Neural cell (in vitro differentiated cells): Measurements from ENCODE around the gene ZNF497. TPM values are rescaled to one million over a fixed set of nuclear protein-coding genes. Genes with fewer than 3 reads are reported as not detected.

Experiments used
- H2AFZ ChIP-seq: fragments of 200-600, 300-800 bp; sonication (generic), shearing (Covaris generic); 2 replicates; pipeline ENCODE4 v1.6.0; 2014; ENCODE audit warnings: low read depth, mild to moderate bottlenecking, antibody characterized with exemption, low read length, moderate library complexity
- H3F3A ChIP-seq: fragments of 200-600 bp; shearing (Covaris generic); 2 replicates; pipeline ENCODE4 v1.6.1; 2016; ENCODE audit warnings: mild to moderate bottlenecking, moderate library complexity, mixed read lengths, antibody characterized with exemption, low read length; ENCODE audit not compliant: insufficient read depth, poor library complexity, severe bottlenecking
- H3K27ac ChIP-seq: fragments of 200-600, 300-800 bp; sonication (generic), shearing (Covaris generic); 2 replicates; pipeline ENCODE4 v1.5.1; 2014; ENCODE audit warnings: mild to moderate bottlenecking, low read length, moderate library complexity
- H3K27me3 ChIP-seq: fragments of 300-800, 200-600 bp; sonication (generic), shearing (Covaris generic); 2 replicates; pipeline ENCODE4 v1.6.0; 2014; ENCODE audit warnings: mild to moderate bottlenecking, low read depth, low read length, moderate library complexity; ENCODE audit not compliant: insufficient read depth
- H3K36me3 ChIP-seq: fragments of 300-800, 200-600 bp; sonication (generic), shearing (Covaris generic); 2 replicates; pipeline ENCODE4 v1.5.1; 2014; ENCODE audit warnings: mild to moderate bottlenecking, antibody characterized with exemption, low read length, moderate library complexity; ENCODE audit not compliant: insufficient read depth
- H3K4me2 ChIP-seq: fragments of 300-800, 200-600 bp; sonication (generic), shearing (Covaris generic); 2 replicates; pipeline ENCODE4 v1.6.0; 2014; ENCODE audit warnings: mild to moderate bottlenecking, low read length
- H3K4me3 ChIP-seq: fragments of 300-800, 200-600 bp; sonication (generic), shearing (Covaris generic); 2 replicates; pipeline ENCODE4 v1.5.1; 2014; ENCODE audit warnings: mild to moderate bottlenecking, low read length, moderate library complexity
- H3K79me2 ChIP-seq: fragments of 200-600 bp; shearing (Covaris generic); replicated peaks from 2 replicates; pipeline ENCODE4 v1.6.0; 2014; ENCODE audit warnings: mild to moderate bottlenecking, low read length, moderate library complexity; ENCODE audit not compliant: insufficient read depth
- H3K9ac ChIP-seq: fragments of 300-800, 200-600 bp; sonication (generic), shearing (Covaris generic); 2 replicates; pipeline ENCODE4 v1.6.1; 2016; ENCODE audit warnings: mild to moderate bottlenecking, low read length, mixed read lengths
- H3K9me2 ChIP-seq: fragments of 200-600 bp; shearing (Covaris generic); 2 replicates; pipeline ENCODE4 v1.6.1; 2016; ENCODE audit warnings: mild to moderate bottlenecking, low read length, mixed read lengths; ENCODE audit not compliant: insufficient read depth
- H3K9me3 ChIP-seq: fragments of 200-600, 300-800 bp; sonication (generic), shearing (Covaris generic); 2 replicates; pipeline ENCODE4 v1.6.1; 2016; ENCODE audit warnings: mild to moderate bottlenecking, mixed run types, low read length, moderate library complexity, mixed read lengths
- H4K20me1 ChIP-seq: fragments of 200-600 bp; shearing (Covaris generic); 2 replicates; pipeline ENCODE4 v1.6.1; 2016; ENCODE audit warnings: mild to moderate bottlenecking, mixed run types; ENCODE audit not compliant: insufficient read depth
- EP300 ChIP-seq: fragments of 450-650 bp; conservative IDR thresholded peaks from 2 replicates; pipeline ENCODE4 v1.6.1; 2014; ENCODE audit warnings: antibody characterized with exemption, mild to moderate bottlenecking, moderate library complexity; ENCODE audit not compliant: poor library complexity, severe bottlenecking
- EZH2 ChIP-seq: fragments of 200-600, 300-800 bp; shearing (Covaris generic), sonication (generic); IDR thresholded peaks from 2 replicates; pipeline ENCODE4 v1.6.1; 2014; ENCODE audit warnings: antibody characterized with exemption, low read length, borderline replicate concordance, mild to moderate bottlenecking; ENCODE audit not compliant: insufficient read depth, poor library complexity, severe bottlenecking
- MXI1 ChIP-seq: fragments of 450-650 bp; conservative IDR thresholded peaks from 2 replicates; pipeline ENCODE4 v1.6.1; 2014; ENCODE audit warnings: antibody characterized with exemption, mild to moderate bottlenecking; ENCODE audit not compliant: poor library complexity, severe bottlenecking
- POLR2AphosphoS5 ChIP-seq: IDR thresholded peaks from 2 replicates; pipeline ENCODE4 v1.6.1; 2012
- RAD21 ChIP-seq: fragments of 450-650 bp; conservative IDR thresholded peaks from 2 replicates; pipeline ENCODE4 v1.6.1; 2014; ENCODE audit warnings: antibody characterized with exemption, mild to moderate bottlenecking, moderate library complexity
- SMC3 ChIP-seq: fragments of 450-650 bp; conservative IDR thresholded peaks from 2 replicates; pipeline ENCODE4 v1.6.1; 2014; ENCODE audit warnings: antibody characterized with exemption, mild to moderate bottlenecking, moderate library complexity; ENCODE audit not compliant: poor library complexity
- TAF1 ChIP-seq: IDR thresholded peaks from 2 replicates; pipeline ENCODE4 v1.6.1; 2012; ENCODE audit warnings: low read depth
- polyA plus RNA-seq: library from polyadenylated mRNA; depleted of rRNA; stranded (reverse); fragments of >200 nt; gene quantifications from 2 replicates; pipeline ENCODE4 v1.2.3, GENCODE V29; 2014
- TF ChIP-seq, protein P1 (sequence below): IDR thresholded peaks from 2 replicates; pipeline ENCODE4 v1.6.1; 2012; ENCODE audit warnings: borderline replicate concordance
- TF ChIP-seq, protein P2 (sequence below): fragments of 450-650 bp; IDR thresholded peaks from 2 replicates; pipeline ENCODE4 v1.5.1; 2014; ENCODE audit warnings: antibody characterized with exemption, mild to moderate bottlenecking, moderate library complexity; ENCODE audit not compliant: poor library complexity, severe bottlenecking

The ZNF497 gene
- polyA plus RNA-seq, 1 donor from 2014 or later: 13.7 TPM

DNA sequence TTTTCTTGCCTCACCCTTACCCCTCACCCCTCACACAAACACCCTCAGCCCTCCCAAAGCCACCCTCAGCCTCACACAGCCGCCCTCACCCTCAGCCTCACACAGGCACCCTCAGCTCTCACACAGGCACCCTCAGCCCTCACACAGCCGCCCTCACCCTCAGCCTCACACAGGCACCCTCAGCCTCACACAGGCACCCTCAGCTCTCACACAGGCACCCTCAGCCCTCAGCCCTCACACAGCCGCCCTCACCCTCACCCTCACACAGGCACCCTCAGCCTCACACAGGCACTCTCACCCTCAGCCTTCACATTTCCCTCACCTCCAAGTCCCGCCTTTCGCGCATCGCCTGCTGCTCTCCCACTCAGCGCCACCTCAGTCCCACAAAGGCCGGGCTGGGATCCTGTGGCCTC lies 36.0 kb downstream of the ZNF497 start:
- H3K9ac ChIP-seq: peak overlapping the region; percentile 91
- H3F3A ChIP-seq: no peaks in the 10 kb centered on the region
- H3K27me3 ChIP-seq: no peaks in the 10 kb centered on the region
- peak overlapping the region; percentile 71 for H2AFZ ChIP-seq
- peak overlapping the region; percentile 95 for H3K4me2 ChIP-seq
- peaks cover 43% of the 10 kb centered on the region for H3K79me2 ChIP-seq
- H3K9me2 ChIP-seq: no peaks in the 10 kb centered on the region
- H3K4me3 ChIP-seq: peak overlapping the region; percentile 77
- no peaks in the 10 kb centered on the region for H4K20me1 ChIP-seq
- TF ChIP-seq POLR2AphosphoS5 (peak; percentile 89), EZH2 (no peak)
- H3K9me3 ChIP-seq: no peaks in the 10 kb centered on the region
- no peaks in the 10 kb centered on the region for H3K36me3 ChIP-seq
- peak overlapping the region; percentile 92 for H3K27ac ChIP-seq

DNA sequence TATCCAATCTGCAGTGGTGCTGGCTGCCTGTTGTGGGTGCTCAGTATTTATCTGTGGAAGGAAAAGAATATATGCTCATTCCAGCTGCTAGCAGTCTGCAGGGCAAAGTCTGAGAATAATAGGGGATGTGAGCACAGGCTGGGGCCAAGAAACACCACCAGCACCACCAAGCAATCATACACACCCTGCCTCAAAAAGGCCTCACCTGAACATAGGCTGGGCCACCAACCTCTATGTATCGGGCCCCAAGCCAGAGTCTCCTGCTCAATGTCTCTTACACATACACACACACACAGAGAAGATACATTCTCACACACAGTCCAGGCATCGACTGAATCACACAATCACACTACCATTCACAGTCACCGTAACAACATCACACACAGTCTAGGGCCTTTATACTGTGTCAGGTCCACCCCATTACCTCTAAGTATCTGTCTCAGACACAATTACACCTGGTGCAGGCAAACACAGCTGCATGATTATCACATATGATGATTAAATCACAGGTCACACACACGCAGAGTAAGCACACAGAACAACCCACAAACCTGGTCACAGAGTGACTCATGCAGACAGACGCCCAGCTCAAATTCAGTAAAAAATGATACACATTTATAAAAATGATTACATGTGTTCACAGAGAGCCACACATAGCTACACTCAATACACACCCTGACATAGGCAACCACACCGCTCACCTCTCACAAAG lies 37.1 kb downstream of the ZNF497 start:
- no peaks in the 10 kb centered on the region for H4K20me1 ChIP-seq
- H3K27me3 ChIP-seq: no peaks in the 10 kb centered on the region
- H3K4me2 ChIP-seq: peak overlapping the region; percentile 95
- peak overlapping the region; percentile 91 for H3K9ac ChIP-seq
- no peaks in the 10 kb centered on the region for H3K36me3 ChIP-seq
- no peaks in the 10 kb centered on the region for H3K9me2 ChIP-seq
- TF ChIP-seq EP300 (no peak), EZH2 (no peak), SMC3 (no peak), MXI1 (no peak), POLR2AphosphoS5 (no peak), TAF1 (no peak), RAD21 (no peak)
- TF ChIP-seq, protein P1, sequence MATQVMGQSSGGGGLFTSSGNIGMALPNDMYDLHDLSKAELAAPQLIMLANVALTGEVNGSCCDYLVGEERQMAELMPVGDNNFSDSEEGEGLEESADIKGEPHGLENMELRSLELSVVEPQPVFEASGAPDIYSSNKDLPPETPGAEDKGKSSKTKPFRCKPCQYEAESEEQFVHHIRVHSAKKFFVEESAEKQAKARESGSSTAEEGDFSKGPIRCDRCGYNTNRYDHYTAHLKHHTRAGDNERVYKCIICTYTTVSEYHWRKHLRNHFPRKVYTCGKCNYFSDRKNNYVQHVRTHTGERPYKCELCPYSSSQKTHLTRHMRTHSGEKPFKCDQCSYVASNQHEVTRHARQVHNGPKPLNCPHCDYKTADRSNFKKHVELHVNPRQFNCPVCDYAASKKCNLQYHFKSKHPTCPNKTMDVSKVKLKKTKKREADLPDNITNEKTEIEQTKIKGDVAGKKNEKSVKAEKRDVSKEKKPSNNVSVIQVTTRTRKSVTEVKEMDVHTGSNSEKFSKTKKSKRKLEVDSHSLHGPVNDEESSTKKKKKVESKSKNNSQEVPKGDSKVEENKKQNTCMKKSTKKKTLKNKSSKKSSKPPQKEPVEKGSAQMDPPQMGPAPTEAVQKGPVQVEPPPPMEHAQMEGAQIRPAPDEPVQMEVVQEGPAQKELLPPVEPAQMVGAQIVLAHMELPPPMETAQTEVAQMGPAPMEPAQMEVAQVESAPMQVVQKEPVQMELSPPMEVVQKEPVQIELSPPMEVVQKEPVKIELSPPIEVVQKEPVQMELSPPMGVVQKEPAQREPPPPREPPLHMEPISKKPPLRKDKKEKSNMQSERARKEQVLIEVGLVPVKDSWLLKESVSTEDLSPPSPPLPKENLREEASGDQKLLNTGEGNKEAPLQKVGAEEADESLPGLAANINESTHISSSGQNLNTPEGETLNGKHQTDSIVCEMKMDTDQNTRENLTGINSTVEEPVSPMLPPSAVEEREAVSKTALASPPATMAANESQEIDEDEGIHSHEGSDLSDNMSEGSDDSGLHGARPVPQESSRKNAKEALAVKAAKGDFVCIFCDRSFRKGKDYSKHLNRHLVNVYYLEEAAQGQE: no peak
- TF ChIP-seq, protein P2, sequence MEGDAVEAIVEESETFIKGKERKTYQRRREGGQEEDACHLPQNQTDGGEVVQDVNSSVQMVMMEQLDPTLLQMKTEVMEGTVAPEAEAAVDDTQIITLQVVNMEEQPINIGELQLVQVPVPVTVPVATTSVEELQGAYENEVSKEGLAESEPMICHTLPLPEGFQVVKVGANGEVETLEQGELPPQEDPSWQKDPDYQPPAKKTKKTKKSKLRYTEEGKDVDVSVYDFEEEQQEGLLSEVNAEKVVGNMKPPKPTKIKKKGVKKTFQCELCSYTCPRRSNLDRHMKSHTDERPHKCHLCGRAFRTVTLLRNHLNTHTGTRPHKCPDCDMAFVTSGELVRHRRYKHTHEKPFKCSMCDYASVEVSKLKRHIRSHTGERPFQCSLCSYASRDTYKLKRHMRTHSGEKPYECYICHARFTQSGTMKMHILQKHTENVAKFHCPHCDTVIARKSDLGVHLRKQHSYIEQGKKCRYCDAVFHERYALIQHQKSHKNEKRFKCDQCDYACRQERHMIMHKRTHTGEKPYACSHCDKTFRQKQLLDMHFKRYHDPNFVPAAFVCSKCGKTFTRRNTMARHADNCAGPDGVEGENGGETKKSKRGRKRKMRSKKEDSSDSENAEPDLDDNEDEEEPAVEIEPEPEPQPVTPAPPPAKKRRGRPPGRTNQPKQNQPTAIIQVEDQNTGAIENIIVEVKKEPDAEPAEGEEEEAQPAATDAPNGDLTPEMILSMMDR: no peak
- peak overlapping the region; percentile 92 for H3K27ac ChIP-seq
- peak overlapping the region; percentile 77 for H3K4me3 ChIP-seq
- H3F3A ChIP-seq: no peaks in the 10 kb centered on the region
- no peaks in the 10 kb centered on the region for H3K9me3 ChIP-seq
- H2AFZ ChIP-seq: no peak overlapping the region
- peaks cover 43% of the 10 kb centered on the region for H3K79me2 ChIP-seq
